HCT116 (cell line): ENCODE data around the gene ZNF576. TPM values are rescaled to one million over a fixed set of nuclear protein-coding genes. Genes with fewer than 3 reads are reported as not detected.

ENCODE experiments used
- ATAC-seq: fragments of 200-7000 bp; cut with Tn5 transposase; 2 replicates; pipeline ENCODE4 v1.9.1; 2020; ENCODE audit warnings: mild to moderate bottlenecking, moderate library complexity
- BruUV-seq: library from RNA; stranded (reverse); fragments of 400-500 nt; replicated peaks from 2 replicates; lab custom pipeline; 2021; lab: Mats Ljungman, UMichigan
- CTCF ChIA-PET: fragments of 300-600 bp; sonication (Branson Sonifier 250); formaldehyde crosslinking; loops from one replicate; lab custom pipeline; 2021; ENCODE audit warnings: antibody characterized with exemption; lab: Charles Lee
- POLR2A ChIA-PET: fragments of 300-600, 350-600 bp; sonication (Branson Sonifier 250); formaldehyde crosslinking; loops from one replicate; lab custom pipeline; 2021; ENCODE audit warnings: antibody characterized with exemption; lab: Charles Lee
- RAD21 ChIA-PET, 2 experiments: fragments of 300-600 bp; sonication (Branson Sonifier 250); formaldehyde crosslinking; loops; one replicate each; lab custom pipeline; 2023; ENCODE audit warnings: low total read pairs in 2 of 2; ENCODE audit not compliant: uncharacterized antibody in 2 of 2, unreplicated experiment in 2 of 2, low non-redundant PET in 1 of 2; lab: Charles Lee
- DNase-seq: peaks from one replicate; pipeline ENCODE4 v3.0.0-alpha.2; 2010; ENCODE audit warnings: low read depth, low spot score
- H2AFZ ChIP-seq: fragments of 200-600 bp; shearing (Covaris generic), sonication (generic); 2 replicates; pipeline ENCODE4 v1.6.1; 2017; ENCODE audit warnings: low read depth, mixed run types, mixed read lengths, antibody characterized with exemption, low read length; ENCODE audit not compliant: poor library complexity, severe bottlenecking
- H3K27ac ChIP-seq: 2 replicates; pipeline ENCODE4 v1.5.1; 2012; ENCODE audit warnings: low read depth, low read length
- H3K27me3 ChIP-seq: fragments of 200-600 bp; sonication (generic); 2 replicates; pipeline ENCODE4 v1.6.1; 2016; ENCODE audit warnings: mixed run types, low read length, mixed read lengths; ENCODE audit not compliant: insufficient read depth
- H3K36me3 ChIP-seq, 2 experiments: fragments of 200-500 bp in 1 of 2; fragments of 200-600 bp in 1 of 2; sonication (Bioruptor generic) in 1 of 2; sonication (generic) in 1 of 2; 2 replicates each; pipeline versions ENCODE4 v1.5.1 to v1.6.1; 2014 to 2016; ENCODE audit warnings: low read length in 2 of 2, inconsistent platforms in 1 of 2, mixed read lengths in 1 of 2, mixed run types in 1 of 2; ENCODE audit not compliant: insufficient read depth in 2 of 2, control insufficient read depth in 1 of 2
- H3K4me1 ChIP-seq, 2 experiments: fragments of 200-600 bp in 1 of 2; sonication (generic) in 1 of 2; 2 replicates each; pipeline versions ENCODE4 v1.5.1 to v1.6.1; 2012 to 2017; ENCODE audit warnings: low read length in 2 of 2, inconsistent platforms in 1 of 2, mild to moderate bottlenecking in 1 of 2, mixed read lengths in 1 of 2, mixed run types in 1 of 2, moderate library complexity in 1 of 2; ENCODE audit not compliant: insufficient read depth in 2 of 2, control insufficient read depth in 1 of 2
- H3K4me2 ChIP-seq: fragments of 200-600 bp; sonication (generic); 2 replicates; pipeline ENCODE4 v1.6.1; 2017; ENCODE audit warnings: mixed run types, low read length, mixed read lengths
- H3K4me3 ChIP-seq, 2 experiments: fragments of 200-600 bp in 1 of 2; sonication (generic) in 1 of 2; replicated peaks in 1 of 2; 2 replicates each; pipeline ENCODE4 v1.5.1; 2011 to 2016; ENCODE audit warnings: low read length in 2 of 2, control low read depth in 1 of 2, low read depth in 1 of 2, mild to moderate bottlenecking in 1 of 2, mixed read lengths in 1 of 2, mixed run types in 1 of 2
- H3K79me2 ChIP-seq: fragments of 200-600 bp; sonication (generic); 2 replicates; pipeline ENCODE4 v1.6.1; 2017; ENCODE audit warnings: mild to moderate bottlenecking, mixed run types, low read length, moderate library complexity, mixed read lengths; ENCODE audit not compliant: insufficient read depth
- H3K9ac ChIP-seq: fragments of 200-600 bp; sonication (generic); 2 replicates; pipeline ENCODE4 v1.6.1; 2016; ENCODE audit warnings: low read length, mixed read lengths
- H3K9me2 ChIP-seq: fragments of 200-600 bp; sonication (generic), shearing (Covaris generic); 2 replicates; pipeline ENCODE4 v1.6.1; 2017; ENCODE audit warnings: mixed run types, mild to moderate bottlenecking, moderate library complexity; ENCODE audit not compliant: insufficient read depth
- H3K9me3 ChIP-seq, 2 experiments: fragments of 200-500 bp in 1 of 2; fragments of 200-600 bp in 1 of 2; sonication (Bioruptor generic) in 1 of 2; sonication (generic) in 1 of 2; 2 replicates each; pipeline ENCODE4 v1.6.1; 2014 to 2017; ENCODE audit warnings: low read length in 2 of 2, mixed read lengths in 2 of 2, inconsistent platforms in 1 of 2, low read depth in 1 of 2, mild to moderate bottlenecking in 1 of 2, mixed run types in 1 of 2, moderate library complexity in 1 of 2; ENCODE audit not compliant: control insufficient read depth in 1 of 2, insufficient read depth in 1 of 2
- H4K20me1 ChIP-seq: fragments of 200-600 bp; sonication (generic), shearing (Covaris generic); 2 replicates; pipeline ENCODE4 v1.6.1; 2017; ENCODE audit warnings: mixed run types, mild to moderate bottlenecking, moderate library complexity; ENCODE audit not compliant: insufficient read depth
- CEBPB ChIP-seq: IDR thresholded peaks from 2 replicates; pipeline ENCODE4 v1.6.1; 2012; ENCODE audit warnings: low read depth
- ELF1 ChIP-seq: IDR thresholded peaks from 2 replicates; pipeline ENCODE4 v1.6.1; 2012; ENCODE audit warnings: low read depth, borderline replicate concordance
- EZH2 ChIP-seq: fragments of 200-600 bp; sonication (generic); IDR thresholded peaks from 2 replicates; pipeline ENCODE4 v1.6.1; 2017; ENCODE audit warnings: antibody characterized with exemption, mixed run types
- EZH2phosphoT487 ChIP-seq: fragments of 200-600 bp; IDR thresholded peaks from 2 replicates; pipeline ENCODE4 v1.6.1; 2018; ENCODE audit warnings: antibody characterized with exemption, borderline replicate concordance
- JUND ChIP-seq: IDR thresholded peaks from 2 replicates; pipeline ENCODE4 v1.6.1; 2012
- MAX ChIP-seq: IDR thresholded peaks from 2 replicates; pipeline ENCODE4 v1.6.1; 2012
- POLR2A ChIP-seq: IDR thresholded peaks from 2 replicates; pipeline ENCODE4 v1.7.0; 2011; ENCODE audit warnings: borderline replicate concordance; ENCODE audit not compliant: insufficient read depth, insufficient read length; ENCODE audit errors: extremely low read depth
- SIN3A ChIP-seq: IDR thresholded peaks from 2 replicates; pipeline ENCODE4 v1.6.1; 2012; ENCODE audit warnings: low read depth
- TCF7L2 ChIP-seq: IDR thresholded peaks from 2 replicates; pipeline ENCODE4 v1.7.0; 2011; ENCODE audit warnings: borderline replicate concordance, inconsistent platforms; ENCODE audit not compliant: insufficient read depth, insufficient read length; ENCODE audit errors: extremely low read depth
- ZFX ChIP-seq: fragments of 450-650 bp; IDR thresholded peaks from 2 replicates; pipeline ENCODE4 v1.6.1; 2017
- ZNF274 ChIP-seq: fragments of 200-500 bp; sonication (Bioruptor generic); IDR thresholded peaks from 2 replicates; pipeline ENCODE4 v1.6.1; 2014; ENCODE audit warnings: mild to moderate bottlenecking, low read depth, low read length, inconsistent platforms
- intact Hi-C: fragments of 100-400 bp; cut with micrococcal nuclease; formaldehyde crosslinking; loops from 2 replicates; pipeline ENCODE4 v1.10.0; 2022
- total RNA-seq: library from RNA; stranded (reverse); gene quantifications from one replicate; pipeline ENCODE4 v1.2.1, GENCODE V29; 2021; ENCODE audit not compliant: unreplicated experiment
- TF ChIP-seq, protein P1 (sequence below): IDR thresholded peaks from 2 replicates; pipeline ENCODE4 v1.6.1; 2012
- TF ChIP-seq, protein P2 (sequence below): IDR thresholded peaks from 2 replicates; pipeline ENCODE4 v1.6.1; 2011; ENCODE audit warnings: mild to moderate bottlenecking, low read length, moderate library complexity; ENCODE audit not compliant: insufficient replicate concordance; ENCODE audit errors: extremely low read depth

ZNF576 gene
- total RNA-seq, 1 experiment from 2014 or later = 11.2 TPM

DNA sequence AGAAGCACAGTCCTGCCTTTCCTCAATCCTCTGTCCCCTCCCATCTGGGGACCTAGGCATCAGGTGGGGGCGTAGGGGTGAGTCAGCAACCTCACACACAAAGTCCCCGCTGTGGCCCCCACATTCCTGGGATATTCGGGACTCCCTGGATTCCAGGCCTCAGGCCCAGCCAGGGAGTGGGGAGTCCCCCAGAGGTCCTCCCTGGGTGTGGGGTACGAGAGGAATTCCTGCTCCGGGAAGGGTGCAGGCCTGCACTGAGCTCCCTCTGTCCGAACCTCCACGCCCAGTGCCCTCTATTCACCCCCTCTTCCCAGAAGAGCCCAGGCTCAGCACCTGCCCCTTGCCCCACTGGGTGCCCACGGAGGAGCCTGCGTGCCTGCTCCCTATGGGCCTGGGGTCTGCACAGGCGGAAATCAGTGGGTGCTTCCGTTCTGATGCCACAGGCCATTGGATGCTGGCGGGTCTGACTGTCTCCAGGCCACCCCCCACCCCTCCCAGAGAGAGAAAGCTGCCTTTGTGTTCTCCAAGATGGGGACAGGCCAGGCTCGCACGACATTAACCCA lies 39.8 kb downstream of the ZNF576 start:
- DNase-seq (no peak), ATAC-seq (no peak)
- no peak overlapping the region for H2AFZ ChIP-seq
- H3K4me2 ChIP-seq = peak overlapping the region; percentile 33
- no peaks in the 10 kb centered on the region for H3K9me3 ChIP-seq
- no peaks in the 10 kb centered on the region for H3K9me2 ChIP-seq
- peaks cover 14 to 35% of the 10 kb centered on the region in 2 experiments for H3K4me1 ChIP-seq
- H3K4me3 ChIP-seq = no peak overlapping the region
- no TSS peak for BruUV-seq
- H4K20me1 ChIP-seq = no peaks in the 10 kb centered on the region
- H3K27me3 ChIP-seq = peaks cover 7% of the 10 kb centered on the region; the same call in 1 of the 2 replicates
- ChIA-PET RAD21 (no interaction called here), CTCF (no interaction called here), POLR2A (no interaction called here)
- no peak overlapping the region for H3K9ac ChIP-seq
- TF ChIP-seq ZFX (no peak), EZH2phosphoT487 (no peak)
- TF ChIP-seq, protein P1, sequence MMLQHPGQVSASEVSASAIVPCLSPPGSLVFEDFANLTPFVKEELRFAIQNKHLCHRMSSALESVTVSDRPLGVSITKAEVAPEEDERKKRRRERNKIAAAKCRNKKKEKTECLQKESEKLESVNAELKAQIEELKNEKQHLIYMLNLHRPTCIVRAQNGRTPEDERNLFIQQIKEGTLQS = no peak
- H3K79me2 ChIP-seq = no peaks in the 10 kb centered on the region
- H3K27ac ChIP-seq = no peak overlapping the region
- intact Hi-C loops = no loop called here
- no peaks in the 10 kb centered on the region for H3K36me3 ChIP-seq

- BruUV-seq = TSS peak; percentile 78
- intact Hi-C loops = no loop called here
- no peak for TF ChIP-seq ZNF274
- no peak for TF ChIP-seq EZH2
- TF ChIP-seq, protein P2, sequence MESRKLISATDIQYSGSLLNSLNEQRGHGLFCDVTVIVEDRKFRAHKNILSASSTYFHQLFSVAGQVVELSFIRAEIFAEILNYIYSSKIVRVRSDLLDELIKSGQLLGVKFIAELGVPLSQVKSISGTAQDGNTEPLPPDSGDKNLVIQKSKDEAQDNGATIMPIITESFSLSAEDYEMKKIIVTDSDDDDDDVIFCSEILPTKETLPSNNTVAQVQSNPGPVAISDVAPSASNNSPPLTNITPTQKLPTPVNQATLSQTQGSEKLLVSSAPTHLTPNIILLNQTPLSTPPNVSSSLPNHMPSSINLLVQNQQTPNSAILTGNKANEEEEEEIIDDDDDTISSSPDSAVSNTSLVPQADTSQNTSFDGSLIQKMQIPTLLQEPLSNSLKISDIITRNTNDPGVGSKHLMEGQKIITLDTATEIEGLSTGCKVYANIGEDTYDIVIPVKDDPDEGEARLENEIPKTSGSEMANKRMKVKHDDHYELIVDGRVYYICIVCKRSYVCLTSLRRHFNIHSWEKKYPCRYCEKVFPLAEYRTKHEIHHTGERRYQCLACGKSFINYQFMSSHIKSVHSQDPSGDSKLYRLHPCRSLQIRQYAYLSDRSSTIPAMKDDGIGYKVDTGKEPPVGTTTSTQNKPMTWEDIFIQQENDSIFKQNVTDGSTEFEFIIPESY = no peak
- no peak for TF ChIP-seq POLR2A
- TF ChIP-seq MAX = no peak
- no peak for TF ChIP-seq ELF1
- no peak for TF ChIP-seq CEBPB
- TF ChIP-seq JUND = no peak
- no peak for TF ChIP-seq SIN3A
- TF ChIP-seq TCF7L2 = no peak
Measured at GRCh38 chr19:43638214-43638994, 42.0 kb downstream of the ZNF576 start.

More at GRCh38 chr19:43638214-43638994, 42.0 kb downstream of the ZNF576 start:
- no peaks in the 10 kb centered on the region for H3K79me2 ChIP-seq
- H3K4me1 ChIP-seq = peaks cover 14 to 35% of the 10 kb centered on the region in 2 experiments
- ChIA-PET RAD21 (no interaction called here), POLR2A (no interaction called here), CTCF (interaction anchor here (0.6 kb wide), 1 partner anchor 44 kb away, joined by 3 read pairs; no protein-coding TSS in a partner anchor)
- H3K36me3 ChIP-seq = no peaks in the 10 kb centered on the region
- H3K9me2 ChIP-seq = no peaks in the 10 kb centered on the region
- no peak overlapping the region for H3K27ac ChIP-seq
- H3K9ac ChIP-seq = peak overlapping the region; percentile 53
- peak overlapping the region; percentile 84 for H3K4me2 ChIP-seq
- H2AFZ ChIP-seq = no peak overlapping the region
- H3K27me3 ChIP-seq = peaks cover 7% of the 10 kb centered on the region; the same call in 1 of the 2 replicates
- DNase-seq (no peak), ATAC-seq (no peak)
- no peaks in the 10 kb centered on the region for H3K9me3 ChIP-seq
- peak overlapping the region; percentile 49 to 62 for H3K4me3 ChIP-seq
- no peaks in the 10 kb centered on the region for H4K20me1 ChIP-seq
